GM18508 (cell line): ENCODE measurements around the gene DPP10.

Experiments
- ATAC-seq: cut with Tn5 transposase; IDR thresholded peaks from one replicate; pipeline ENCODE4 v1.9.1; 2021; ENCODE audit warnings: moderate number of reproducible peaks; ENCODE audit not compliant: insufficient read depth, unreplicated experiment

Gene DPP10

DNA sequence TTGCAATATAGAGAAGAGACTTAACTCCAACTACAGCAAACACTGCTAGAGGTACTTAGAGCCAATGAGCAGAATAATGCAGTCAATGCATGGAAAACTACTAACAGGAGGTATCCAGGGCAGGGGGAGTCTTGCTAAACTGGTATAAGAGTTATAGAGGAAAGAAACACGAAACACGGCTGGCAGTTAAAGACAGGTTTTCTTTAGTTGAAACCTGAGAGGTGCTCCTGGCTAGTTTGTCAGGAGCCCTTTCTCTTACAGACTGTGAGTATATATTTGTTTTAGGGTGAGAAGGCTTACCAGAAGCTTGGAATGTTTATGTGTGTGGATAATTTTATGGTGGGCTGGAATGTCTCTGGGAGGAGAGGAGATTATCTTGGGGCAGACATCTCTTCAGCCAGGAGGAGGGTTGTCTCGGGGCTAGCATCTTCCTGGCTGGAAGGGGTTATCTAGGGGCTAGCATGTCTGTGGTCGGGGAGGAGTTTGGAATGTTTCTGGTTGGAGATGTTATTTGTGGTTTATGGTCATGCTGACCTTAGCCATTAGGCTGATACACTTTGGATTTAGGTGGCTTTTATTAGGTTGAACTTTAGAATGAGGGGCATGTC, 1048.8 kb downstream of the DPP10 start:
- ATAC-seq: no peak

DNA sequence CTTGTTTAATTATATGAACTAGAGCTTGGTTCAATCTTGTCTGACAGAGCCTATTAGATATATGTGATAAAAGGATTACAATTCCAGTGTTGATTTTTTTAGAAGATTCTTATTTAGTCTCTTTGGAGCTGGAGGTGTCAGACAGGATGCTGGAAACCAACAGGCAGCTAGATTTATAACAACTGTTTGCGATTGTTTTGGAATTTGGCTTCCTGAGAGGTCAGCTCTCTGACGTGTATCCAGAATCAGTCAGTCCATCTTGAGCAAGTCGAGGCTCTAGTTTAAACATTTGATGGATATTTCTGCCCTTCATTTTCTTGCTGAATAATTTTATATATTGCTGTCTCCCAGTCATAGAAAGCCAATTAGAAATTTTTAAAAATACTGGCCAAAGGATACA, 1062.9 kb downstream of the DPP10 start:
- ATAC-seq: no peak

DNA sequence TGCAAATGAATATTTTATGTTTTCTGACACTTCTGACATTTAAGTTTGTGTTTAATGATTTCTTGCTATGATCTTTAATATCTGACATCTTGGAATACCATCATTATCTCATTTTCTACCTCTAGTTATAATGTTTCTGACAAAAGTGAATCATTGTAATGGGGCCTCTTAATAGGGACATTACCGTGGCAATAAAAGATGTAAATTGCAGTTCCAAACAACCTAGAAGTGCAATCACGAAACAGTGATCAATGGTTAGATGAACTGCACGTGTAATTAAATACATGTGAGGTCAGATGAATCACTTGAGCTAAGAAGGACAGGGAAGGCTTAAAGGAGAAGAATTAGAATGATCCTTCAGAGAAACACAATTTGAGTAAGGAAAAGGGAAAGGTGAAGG, 1078.3 kb downstream of the DPP10 start:
- no peak for ATAC-seq

DNA sequence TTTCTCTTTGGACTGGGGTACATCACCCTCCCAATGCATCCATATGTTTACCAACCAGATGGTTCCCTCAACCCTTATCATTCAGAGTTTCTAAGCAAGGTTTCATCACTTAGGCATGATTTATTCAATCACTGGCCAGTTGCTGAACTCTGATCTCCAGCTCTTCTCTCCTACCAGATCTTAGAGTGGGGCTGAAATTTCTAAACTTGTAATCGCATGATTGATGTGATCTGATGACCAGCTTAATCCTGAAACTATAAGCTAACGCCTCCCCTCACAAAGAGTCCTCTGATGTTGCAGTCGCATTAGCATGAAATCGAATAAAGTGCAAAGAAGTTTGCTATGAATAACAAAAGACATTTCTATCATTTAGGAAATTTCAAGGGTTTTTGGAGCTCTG, 1082.0 kb downstream of the DPP10 start:
- ATAC-seq: no peak

DNA sequence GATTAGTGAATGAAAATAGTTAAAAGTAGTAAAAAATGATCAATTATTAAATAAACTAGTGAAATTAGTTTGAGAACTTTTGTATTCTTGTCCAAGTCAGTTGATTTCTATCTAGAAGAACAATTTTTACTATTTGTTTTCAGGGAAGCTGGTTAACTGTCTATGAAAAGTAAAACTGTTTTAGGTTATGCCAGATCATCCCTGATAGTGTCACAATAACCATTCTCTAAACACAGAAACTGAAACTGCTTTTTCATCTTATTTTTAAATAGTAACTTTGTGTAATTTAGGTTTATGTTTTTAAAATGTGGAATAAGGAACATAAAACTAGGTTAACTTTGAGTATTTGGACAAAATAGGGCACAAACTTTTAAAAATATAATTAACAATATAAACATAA, 1087.2 kb downstream of the DPP10 start:
- no peak for ATAC-seq

DNA sequence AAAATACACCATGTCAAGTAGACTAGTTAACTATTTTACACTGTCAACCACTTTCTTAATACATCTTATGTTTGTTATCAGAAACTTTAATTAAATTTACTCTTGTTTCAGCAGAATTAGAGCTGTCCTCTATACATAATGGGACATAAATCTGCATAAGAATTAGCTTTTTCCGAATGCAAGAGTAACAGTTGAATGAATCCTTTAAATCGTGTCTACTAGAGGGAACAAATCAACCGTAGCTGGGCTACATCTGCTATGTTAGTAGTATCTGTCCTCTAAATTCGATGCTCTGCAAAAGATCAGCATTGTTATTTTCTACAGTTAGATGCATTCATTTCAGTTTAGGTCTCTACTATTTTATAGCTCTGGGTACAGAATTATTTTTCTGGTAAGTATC, 1090.6 kb downstream of the DPP10 start:
- no peak for ATAC-seq

DNA sequence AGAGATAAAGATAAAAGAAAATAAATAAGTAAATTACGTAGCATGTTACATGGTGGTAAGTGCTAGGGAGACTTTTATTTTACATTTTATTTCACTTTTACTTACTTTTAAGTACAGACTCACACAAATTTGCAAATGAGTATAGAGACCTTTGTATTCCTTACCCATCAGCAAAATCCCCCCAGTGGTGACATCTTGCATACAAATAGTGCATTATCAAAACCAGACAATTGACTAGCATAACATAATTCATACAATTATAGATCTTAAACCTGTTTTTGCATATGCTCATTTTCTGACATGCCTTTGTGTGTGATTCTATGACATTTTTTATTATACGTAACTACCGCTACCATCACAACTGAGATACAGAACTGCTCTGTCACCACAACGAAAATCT, 1099.4 kb downstream of the DPP10 start:
- no peak for ATAC-seq

DNA sequence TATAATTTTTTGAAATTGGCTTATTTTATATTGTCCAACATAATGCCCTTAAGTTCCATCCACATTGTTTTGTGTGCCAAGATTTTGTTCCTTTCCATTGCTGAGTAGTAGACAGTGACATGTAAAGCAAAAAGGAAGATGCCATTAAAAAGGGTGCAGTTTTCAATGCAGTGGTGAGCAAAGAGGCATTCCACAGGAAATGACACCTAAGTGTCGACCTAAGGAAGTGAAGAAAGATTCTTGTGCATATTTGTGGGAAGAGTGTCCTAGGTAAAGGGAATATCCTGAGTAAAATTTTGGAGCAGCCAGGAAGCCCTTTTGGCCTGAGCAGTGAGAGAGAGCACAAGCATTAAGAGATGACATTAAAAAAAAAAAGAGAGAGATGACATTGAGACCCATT, 1099.9 kb downstream of the DPP10 start:
- ATAC-seq: no peak

DNA sequence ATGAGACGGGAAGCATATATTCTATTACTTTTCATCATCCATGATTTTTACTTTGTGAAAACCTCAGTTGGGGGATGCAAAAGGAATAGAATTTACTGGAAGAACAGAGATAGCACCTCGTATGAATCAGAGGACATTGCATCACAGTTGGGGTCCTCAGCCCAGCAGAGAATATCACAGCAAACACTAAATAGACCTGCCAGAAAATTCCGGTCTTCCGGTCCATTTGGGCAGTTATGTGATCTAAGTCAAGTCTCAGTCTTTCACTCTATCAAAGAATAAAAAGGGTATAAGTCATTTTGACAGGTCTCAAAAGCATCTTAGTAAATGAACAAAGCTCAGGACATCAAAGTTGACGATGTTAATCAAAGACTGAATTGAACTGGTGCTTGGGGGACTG, 1100.6 kb downstream of the DPP10 start:
- no peak for ATAC-seq

DNA sequence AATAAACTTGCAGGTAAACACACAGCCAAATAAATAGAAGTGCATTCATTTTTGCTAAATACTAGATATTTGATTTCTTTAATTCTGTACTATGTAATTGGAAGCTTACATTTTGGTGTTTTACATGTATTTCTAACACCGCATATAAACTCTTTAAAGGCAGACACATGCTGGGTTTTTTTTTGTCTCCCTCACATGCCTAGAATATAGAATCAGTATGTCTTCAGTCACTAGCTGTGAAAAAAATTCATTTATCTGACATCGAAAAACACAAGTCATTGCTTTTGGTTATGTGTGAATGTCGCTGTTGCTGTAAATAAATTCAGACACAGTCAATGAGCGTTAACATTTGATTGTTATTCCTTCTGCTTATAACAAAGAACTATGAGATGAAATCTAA, 1101.0 kb downstream of the DPP10 start:
- no peak for ATAC-seq

DNA sequence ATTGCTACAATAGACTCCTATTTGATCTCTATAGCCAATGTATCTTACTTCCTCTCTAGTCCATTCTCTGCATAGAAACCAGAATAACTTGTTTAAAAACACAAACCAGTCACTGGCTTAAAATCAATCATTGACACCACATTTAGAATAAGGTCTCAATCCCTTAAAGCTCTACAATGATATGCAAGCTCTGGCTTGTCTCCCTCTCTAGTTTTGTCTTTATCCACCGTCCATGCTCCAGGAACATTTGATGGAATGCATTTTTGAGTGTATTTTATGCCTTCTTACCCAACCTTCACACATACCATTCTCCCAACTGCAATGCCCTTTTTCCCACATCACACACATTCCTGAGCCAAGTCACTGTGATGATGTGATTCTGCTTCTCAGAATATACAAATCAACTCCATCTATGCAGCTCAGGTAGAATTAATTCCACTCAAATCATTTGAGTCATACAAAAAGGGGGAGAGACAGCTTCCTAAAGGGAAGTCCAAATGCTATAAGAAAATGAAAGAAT, 1107.2 kb downstream of the DPP10 start:
- ATAC-seq: no peak

DNA sequence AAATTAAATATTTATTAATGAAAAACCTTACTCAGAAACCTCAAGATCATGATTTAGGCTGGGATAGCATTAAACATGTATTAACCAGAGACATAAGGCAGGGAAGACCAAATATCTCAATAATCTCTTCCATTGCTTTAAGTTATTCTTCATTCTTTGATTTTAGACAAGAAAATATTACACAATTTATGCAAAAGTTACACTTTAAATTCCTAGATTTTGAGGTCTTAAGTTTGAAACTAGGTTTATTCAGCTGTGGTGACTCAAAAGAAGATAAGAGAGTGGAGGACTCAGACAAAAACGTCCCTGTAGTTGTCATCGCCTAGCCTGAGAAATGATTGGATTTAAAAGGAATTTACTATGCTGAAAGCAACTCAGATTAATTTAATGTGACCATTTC, 1110.3 kb downstream of the DPP10 start:
- ATAC-seq: no peak

DNA sequence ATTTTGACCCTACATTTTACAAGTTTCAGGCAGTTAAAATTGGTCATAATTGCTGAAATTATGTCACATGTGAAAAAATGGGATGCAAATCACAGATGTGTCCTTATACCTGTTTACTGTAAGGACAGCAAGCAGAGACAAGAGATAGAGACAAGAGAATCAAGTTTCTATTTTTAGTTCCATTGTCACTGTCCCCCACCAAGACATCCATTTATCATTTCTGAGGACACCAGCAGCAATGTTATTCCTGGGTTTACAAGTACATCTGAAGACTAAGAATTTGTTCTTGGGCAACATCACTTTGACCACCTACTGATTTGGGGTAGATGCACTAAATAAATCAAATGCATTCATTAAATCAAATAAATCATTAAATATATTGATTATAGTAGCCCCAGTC, 1111.7 kb downstream of the DPP10 start:
- ATAC-seq: no peak

DNA sequence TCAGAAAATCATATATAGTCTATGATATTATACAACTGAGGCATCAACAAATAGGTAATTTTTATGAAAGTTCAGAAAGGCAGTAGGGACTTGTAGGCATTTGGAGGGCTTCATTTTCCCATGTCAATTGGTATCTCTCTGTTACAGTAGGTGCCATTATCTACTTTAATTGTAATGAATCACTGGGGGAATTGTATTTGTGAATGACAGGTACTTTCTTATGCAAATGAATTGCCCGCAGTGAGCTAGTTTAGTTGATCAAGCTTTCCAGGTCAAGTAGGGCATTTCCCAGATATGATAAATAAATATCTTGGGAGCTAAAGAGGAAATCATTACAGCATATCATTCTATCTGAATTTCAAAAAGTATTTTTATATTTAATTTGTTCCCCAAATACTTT, 1116.3 kb downstream of the DPP10 start:
- ATAC-seq: no peak

DNA sequence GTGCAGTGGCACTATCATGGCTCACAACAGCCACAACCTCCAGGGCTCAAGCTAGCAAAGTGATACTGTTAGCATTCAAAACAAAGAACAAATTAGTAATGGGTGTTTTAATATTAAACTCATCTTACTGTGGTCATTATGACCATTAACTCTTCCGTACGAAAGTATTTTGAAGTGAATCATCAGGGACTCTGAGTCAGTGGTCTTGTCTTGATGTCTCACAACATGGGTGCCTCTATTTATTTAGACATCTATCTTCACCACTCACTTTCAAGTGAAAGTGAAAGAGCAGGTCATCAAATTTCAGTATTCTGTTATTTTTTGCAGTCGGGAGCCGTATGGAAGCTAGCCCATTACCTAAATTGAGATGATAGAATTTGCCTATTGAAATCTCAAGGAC, 1118.2 kb downstream of the DPP10 start:
- no peak for ATAC-seq

DNA sequence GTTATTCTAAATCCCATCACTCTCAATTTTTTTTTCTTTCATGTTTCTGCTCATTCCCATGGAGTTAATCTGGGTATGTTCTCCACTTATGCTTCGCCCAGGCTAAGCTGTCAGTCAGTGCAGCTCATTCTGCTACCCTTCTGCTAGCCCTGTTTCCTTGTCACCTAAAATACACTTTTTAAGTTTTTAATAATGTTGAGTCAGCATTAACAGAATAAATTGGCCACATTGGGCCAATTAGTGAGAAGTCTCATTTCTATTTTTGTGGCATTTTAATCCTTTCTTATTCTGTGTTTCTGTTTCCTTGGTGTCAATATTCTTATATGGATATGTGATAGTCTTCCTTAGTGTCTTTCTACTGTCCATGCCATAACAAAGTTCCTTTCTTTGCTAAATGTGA, 1126.2 kb downstream of the DPP10 start:
- no peak for ATAC-seq

DNA sequence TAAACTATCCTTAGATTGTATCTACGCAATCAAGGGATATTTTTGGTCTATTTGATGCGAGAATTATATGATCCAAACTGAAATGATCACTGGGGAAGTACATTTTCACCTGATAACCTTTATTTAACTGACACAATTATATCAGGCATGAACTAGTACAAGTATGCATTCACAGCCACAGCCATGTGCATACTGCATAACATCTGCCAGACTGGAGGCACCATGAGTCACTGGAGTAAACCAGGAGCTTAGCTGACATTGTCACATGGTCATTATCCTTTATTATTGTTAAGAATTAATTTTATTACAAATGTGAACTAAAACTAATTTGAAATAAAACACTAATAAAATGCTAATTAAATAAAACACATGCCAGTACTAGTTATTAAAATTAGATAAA, 1127.1 kb downstream of the DPP10 start:
- no peak for ATAC-seq

DNA sequence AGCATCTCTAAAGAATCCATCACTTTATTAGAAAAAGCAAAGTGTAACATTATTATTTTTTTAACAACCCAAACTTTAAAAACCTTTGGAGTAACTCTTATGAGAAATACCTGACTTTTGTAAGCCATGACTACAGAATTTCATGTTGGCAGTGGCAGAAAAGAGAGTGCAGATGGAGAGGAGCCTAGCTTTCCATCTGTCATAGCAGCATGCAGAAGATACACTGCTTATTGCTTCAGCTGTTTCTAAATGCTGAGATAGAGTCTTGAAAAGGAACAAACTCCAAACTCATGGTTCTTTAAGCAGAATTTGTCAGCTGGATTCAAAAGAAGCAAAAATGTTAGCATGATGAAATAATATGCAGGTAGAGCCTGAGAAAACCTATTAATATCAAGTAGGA, 1130.3 kb downstream of the DPP10 start:
- ATAC-seq: no peak

DNA sequence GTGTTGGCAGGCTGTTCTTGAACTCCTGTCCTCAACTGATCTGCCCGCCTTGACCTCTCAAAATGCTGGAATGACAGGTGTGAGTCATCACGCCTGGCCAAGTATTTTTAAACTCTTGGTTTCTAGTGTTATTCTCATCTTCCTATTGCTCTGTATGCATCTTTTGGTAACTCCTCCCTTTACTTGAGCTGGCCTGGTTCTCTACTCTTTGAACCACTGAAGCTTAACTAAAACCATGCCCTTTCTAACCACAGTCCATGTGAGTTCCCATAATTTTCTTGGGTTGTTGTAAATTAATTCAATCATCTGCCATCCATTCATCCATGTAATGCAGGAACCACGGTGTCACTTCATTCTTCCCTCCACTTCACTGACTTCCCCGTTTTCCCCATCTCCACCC, 1131.3 kb downstream of the DPP10 start:
- ATAC-seq: no peak

DNA sequence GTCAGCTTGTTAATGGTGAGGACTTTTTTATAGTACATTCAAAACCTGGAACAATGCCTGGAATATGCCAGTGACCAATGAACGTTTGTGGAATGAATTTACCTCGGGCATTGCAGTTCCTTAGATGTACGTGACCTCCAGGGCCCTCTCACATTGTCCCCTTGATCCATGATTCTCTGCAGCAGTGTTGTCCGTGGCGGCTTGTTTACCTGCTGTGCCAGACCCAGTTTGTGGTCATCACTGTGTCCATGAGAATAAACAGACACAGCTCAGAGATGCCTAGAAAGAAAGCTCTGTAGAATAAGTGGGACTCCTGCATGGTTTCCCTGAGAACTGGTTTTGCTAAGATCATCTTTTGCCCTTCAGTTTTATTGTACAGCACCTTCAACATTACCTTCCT, 1132.2 kb downstream of the DPP10 start:
- ATAC-seq: no peak

DNA sequence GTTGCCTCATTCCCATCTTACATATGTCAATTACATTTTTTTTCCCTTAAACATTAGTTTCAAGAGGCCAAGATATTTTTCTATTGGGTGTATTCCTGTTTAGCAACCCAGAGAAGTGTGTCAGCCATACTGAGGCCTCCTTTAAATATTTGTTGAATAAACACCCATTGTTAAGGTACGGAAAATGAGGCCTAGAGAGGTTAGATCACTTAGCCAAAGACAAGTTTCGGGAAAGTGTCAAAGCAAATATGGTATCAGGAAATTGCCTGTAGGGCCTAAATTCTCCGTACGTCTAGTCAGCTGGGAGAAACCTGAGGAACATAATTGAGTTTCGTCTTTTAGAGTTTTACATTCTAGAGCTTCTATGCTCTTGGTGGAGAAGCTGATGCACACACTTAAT, 1138.3 kb downstream of the DPP10 start:
- no peak for ATAC-seq

DNA sequence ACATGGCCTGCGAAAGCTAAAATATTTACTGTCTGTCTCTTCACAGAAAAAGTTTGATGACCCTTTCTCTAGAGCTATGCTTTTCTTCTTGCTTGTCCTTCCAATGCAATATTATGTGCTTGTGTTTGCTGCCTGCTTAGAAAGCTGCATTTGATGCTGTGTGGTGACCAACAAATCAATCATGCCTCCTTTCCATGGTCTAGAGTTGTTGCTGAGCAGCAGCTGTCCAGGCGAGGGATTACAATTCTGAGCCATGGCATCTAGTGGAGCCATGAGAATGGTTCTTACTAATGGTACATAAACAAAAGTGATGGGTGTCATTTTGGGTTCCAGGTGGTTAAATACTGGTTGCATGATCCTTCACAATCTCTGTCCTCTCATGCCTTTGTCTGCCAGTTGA, 1142.1 kb downstream of the DPP10 start:
- no peak for ATAC-seq
